ENCODE results near the gene PEX14. TPM values are rescaled to one million over a fixed set of nuclear protein-coding genes. Genes with fewer than 3 reads are reported as not detected.

PEX14 gene
- total RNA-seq, 1 experiment from 2014 or later = 17.7 TPM

GRCh38 chr1:10648689-10649516 lies 174.2 kb downstream of the PEX14 start:
- CTCF ChIA-PET = interaction anchor here (0.6 kb wide), 1 partner anchor 1261 kb away, joined by 4 read pairs; no protein-coding TSS in a partner anchor

DNA sequence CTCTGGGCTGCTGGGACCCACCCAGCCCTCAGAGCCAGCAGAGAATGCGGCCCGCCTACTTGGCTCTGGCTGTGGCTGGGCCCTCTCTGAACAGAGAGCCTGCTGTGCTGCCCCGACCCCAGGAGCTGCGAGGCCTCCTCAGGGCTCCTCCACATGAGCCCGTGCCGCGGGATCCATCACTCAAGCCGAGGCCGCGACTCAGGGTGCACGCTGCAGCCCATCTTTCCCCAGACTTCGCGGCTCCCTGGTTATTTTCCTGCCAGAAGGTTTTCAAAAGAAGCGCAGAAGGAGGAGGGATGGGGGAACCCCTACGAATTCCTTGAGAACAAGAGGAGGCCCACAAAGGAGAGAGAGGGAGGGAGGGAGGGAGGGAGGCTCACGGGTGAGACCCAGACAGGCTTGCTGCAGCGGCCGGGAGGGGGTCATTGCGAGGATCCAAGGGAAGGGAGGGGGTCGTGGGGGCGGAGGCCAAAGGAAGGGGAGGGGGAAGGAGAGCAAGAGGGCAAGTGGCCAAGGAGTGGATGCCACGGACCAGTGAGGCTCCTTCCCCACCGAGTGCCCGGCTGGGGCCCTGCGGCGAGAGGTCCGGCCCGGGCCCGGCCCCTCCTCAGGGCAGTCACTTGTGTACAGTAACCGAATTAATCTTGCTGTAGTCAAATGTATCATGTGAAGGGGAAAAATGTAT lies 174.9 kb downstream of the PEX14 start:
- intact Hi-C loops (cut with micrococcal nuclease; ENCODE audit: unreplicated experiment) = no loop called here
- H3K4me1 Mint-ChIP-seq (ENCODE audit: low read depth, unreplicated experiment) = no peaks in the 10 kb centered on the region
- no peaks in the 10 kb centered on the region for H3K9me3 Mint-ChIP-seq (ENCODE audit: low read depth, unreplicated experiment)
- CTCF ChIA-PET = no interaction called here
- no TSS peak for BruUV-seq (replicated peaks)
- H3K36me3 Mint-ChIP-seq (ENCODE audit: insufficient read depth, unreplicated experiment) = peaks cover 3% of the 10 kb centered on the region
- no peak overlapping the region for H3K27ac Mint-ChIP-seq (ENCODE audit: unreplicated experiment)
- TF ChIP-seq CTCF (IDR thresholded peaks at IDR 0.05; ENCODE audit: unreplicated experiment) = no peak
- no peaks in the 10 kb centered on the region for H3K27me3 Mint-ChIP-seq (ENCODE audit: unreplicated experiment)
- no peak overlapping the region for H3K4me3 Mint-ChIP-seq (ENCODE audit: low read depth, unreplicated experiment)
- no peak for DNase-seq

More at GRCh38 chr1:10648689-10649516, 174.2 kb downstream of the PEX14 start:
- Mint-ChIP-seq H3K27me3 (ENCODE audit: unreplicated experiment) (no peaks in the 10 kb centered on the region), H3K4me1 (ENCODE audit: low read depth, unreplicated experiment) (no peaks in the 10 kb centered on the region), H3K9me3 (ENCODE audit: low read depth, unreplicated experiment) (no peaks in the 10 kb centered on the region), H3K27ac (ENCODE audit: unreplicated experiment) (no peak overlapping the region), H3K36me3 (ENCODE audit: insufficient read depth, unreplicated experiment) (peaks cover 9% of the 10 kb centered on the region), H3K4me3 (ENCODE audit: low read depth, unreplicated experiment) (no peak overlapping the region)
- TF ChIP-seq CTCF (IDR thresholded peaks at IDR 0.05; ENCODE audit: unreplicated experiment) = no peak
- DNase-seq = no peak
- BruUV-seq (replicated peaks) = no TSS peak
- intact Hi-C loops (cut with micrococcal nuclease; ENCODE audit: unreplicated experiment) = no loop called here

DNA sequence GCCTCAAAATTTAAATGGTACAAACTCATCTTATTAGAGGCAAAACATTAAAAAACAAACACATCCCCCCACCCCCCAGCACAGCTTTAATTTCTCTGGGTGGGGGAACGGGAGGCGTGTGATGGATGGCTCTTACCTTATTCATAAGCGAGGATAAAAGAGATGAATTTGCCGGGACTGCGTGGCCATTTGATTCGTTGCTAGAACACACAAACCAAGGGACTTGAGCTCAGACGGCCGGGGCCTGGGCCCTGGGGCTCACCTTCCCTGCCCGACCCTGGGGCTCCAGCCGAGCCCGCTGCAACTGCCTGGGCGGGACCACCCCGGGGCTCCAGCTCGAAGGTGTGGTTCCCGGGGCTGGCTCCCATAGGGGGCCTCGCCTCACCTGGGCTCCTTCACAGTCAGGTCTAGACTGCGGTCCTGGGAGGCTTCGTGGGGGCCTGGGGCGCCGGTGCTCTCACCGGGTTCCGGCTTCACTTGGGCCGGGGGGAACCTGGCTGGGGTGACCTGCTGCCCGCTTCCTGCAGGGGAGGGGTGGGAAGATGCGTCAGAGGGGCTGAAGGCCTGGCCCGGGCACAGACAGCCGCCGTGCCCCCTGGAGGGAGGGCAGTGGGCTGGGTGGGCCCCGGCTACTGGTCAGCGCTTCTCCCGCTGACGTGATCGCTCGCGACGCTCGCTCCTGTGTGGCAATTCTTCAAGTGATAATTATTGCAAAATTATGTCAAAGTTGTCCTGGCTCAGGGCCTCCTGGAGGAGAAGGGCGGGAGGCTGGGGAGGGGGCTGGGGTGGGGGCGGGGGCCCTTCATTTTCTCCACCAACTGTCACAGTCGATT lies 176.0 kb downstream of the PEX14 start:
- DNase-seq = no peak
- no peak overlapping the region for H3K27ac Mint-ChIP-seq (ENCODE audit: unreplicated experiment)
- peaks cover 3% of the 10 kb centered on the region for H3K36me3 Mint-ChIP-seq (ENCODE audit: insufficient read depth, unreplicated experiment)
- CTCF ChIA-PET = no interaction called here
- H3K27me3 Mint-ChIP-seq (ENCODE audit: unreplicated experiment) = no peaks in the 10 kb centered on the region
- no peak overlapping the region for H3K4me3 Mint-ChIP-seq (ENCODE audit: low read depth, unreplicated experiment)
- H3K4me1 Mint-ChIP-seq (ENCODE audit: low read depth, unreplicated experiment) = no peaks in the 10 kb centered on the region
- TF ChIP-seq CTCF (IDR thresholded peaks at IDR 0.05; ENCODE audit: unreplicated experiment) = no peak
- intact Hi-C loops (cut with micrococcal nuclease; ENCODE audit: unreplicated experiment) = no loop called here
- no peaks in the 10 kb centered on the region for H3K9me3 Mint-ChIP-seq (ENCODE audit: low read depth, unreplicated experiment)
- no TSS peak for BruUV-seq (replicated peaks)

DNA sequence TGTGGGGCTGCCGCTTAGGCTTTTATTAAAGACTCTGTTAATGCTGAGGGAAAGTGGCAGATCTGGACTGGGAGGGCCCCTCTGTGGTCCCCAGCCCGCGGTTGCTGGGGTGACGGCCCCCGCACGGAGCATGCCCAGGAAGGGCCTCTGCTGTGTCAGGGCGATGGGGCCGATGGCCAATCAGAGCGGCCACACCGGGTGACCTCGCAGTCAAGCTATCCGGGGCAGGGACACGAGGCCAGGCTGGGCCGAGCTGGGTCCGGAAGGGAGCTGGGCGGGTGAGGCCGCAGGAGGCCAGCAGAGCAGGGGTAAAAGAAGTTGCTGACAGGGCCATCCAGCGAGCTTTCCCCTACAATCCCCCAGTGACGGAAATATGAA lies 176.6 kb downstream of the PEX14 start:
- Mint-ChIP-seq H3K9me3 (ENCODE audit: low read depth, unreplicated experiment) (no peaks in the 10 kb centered on the region), H3K4me3 (ENCODE audit: low read depth, unreplicated experiment) (no peak overlapping the region), H3K4me1 (ENCODE audit: low read depth, unreplicated experiment) (no peaks in the 10 kb centered on the region), H3K36me3 (ENCODE audit: insufficient read depth, unreplicated experiment) (peaks cover 3% of the 10 kb centered on the region), H3K27me3 (ENCODE audit: unreplicated experiment) (no peaks in the 10 kb centered on the region), H3K27ac (ENCODE audit: unreplicated experiment) (no peak overlapping the region)
- CTCF ChIA-PET = no interaction called here
- no peak for DNase-seq
- intact Hi-C loops (cut with micrococcal nuclease; ENCODE audit: unreplicated experiment) = no loop called here
- TF ChIP-seq CTCF (IDR thresholded peaks at IDR 0.05; ENCODE audit: unreplicated experiment) = no peak
- BruUV-seq (replicated peaks) = no TSS peak

All from Calu3 (cell line).